Keratinocyte (primary cell): Measurements from ENCODE around the gene GRB14. TPM values are rescaled to one million over a fixed set of nuclear protein-coding genes. Genes with fewer than 3 reads are reported as not detected.

Experiments used
- DNase-seq: peaks from one replicate; pipeline ENCODE4 v3.0.0-alpha.2; 2011; ENCODE audit warnings: low read depth, missing footprints, low spot score
- FAIRE-seq: peaks from 2 replicates; lab custom pipeline; 2011; peaks lifted over from hg19 to GRCh38; lab: Jason Lieb, UNC
- H2AFZ ChIP-seq: 2 replicates; pipeline ENCODE4 v1.6.0; 2012; ENCODE audit warnings: low read length, control low read depth, inconsistent platforms; ENCODE audit not compliant: control insufficient read depth
- H3K27ac ChIP-seq: 2 replicates; pipeline ENCODE4 v1.5.1; 2011; ENCODE audit warnings: low read length; ENCODE audit not compliant: control insufficient read depth, insufficient read depth
- H3K27me3 ChIP-seq: 3 replicates; pipeline ENCODE4 v1.6.0; 2011; ENCODE audit warnings: low read length; ENCODE audit not compliant: control insufficient read depth, insufficient read depth; ENCODE audit errors: extremely low read depth
- H3K36me3 ChIP-seq, 2 experiments: 2 replicates in 1 of 2; 3 replicates in 1 of 2; pipeline ENCODE4 v1.5.1; 2011; ENCODE audit warnings: low read length in 2 of 2, mild to moderate bottlenecking in 1 of 2; ENCODE audit not compliant: control insufficient read depth in 2 of 2, insufficient read depth in 2 of 2; ENCODE audit errors: extremely low read depth in 1 of 2
- H3K4me1 ChIP-seq: 3 replicates; pipeline ENCODE4 v1.5.1; 2011; ENCODE audit warnings: low read length; ENCODE audit not compliant: control insufficient read depth, insufficient read depth; ENCODE audit errors: extremely low read depth
- H3K4me2 ChIP-seq: 3 replicates; pipeline ENCODE4 v1.6.0; 2011; ENCODE audit warnings: low read depth, low read length; ENCODE audit not compliant: control insufficient read depth, insufficient read depth; ENCODE audit errors: extremely low read depth
- H3K4me3 ChIP-seq, 3 experiments: fragments of 200-600 bp in 1 of 3; sonication (generic) in 1 of 3; 2 replicates in 2 of 3; 3 replicates in 1 of 3; pipeline ENCODE4 v1.5.1; 2011 to 2016; ENCODE audit warnings: low read length in 3 of 3, mild to moderate bottlenecking in 3 of 3, control low read depth in 2 of 3, inconsistent platforms in 1 of 3, low read depth in 1 of 3, mixed read lengths in 1 of 3, mixed run types in 1 of 3, moderate library complexity in 1 of 3; ENCODE audit not compliant: control insufficient read depth in 2 of 3, insufficient read depth in 2 of 3; ENCODE audit errors: extremely low read depth in 1 of 3
- H3K79me2 ChIP-seq: 2 replicates; pipeline ENCODE4 v1.6.0; 2012; ENCODE audit warnings: low read length; ENCODE audit not compliant: control insufficient read depth, insufficient read depth
- H3K9ac ChIP-seq: 3 replicates; pipeline ENCODE4 v1.6.0; 2011; ENCODE audit warnings: low read length; ENCODE audit not compliant: control insufficient read depth, insufficient read depth; ENCODE audit errors: extremely low read depth
- H3K9me1 ChIP-seq: 3 replicates; pipeline ENCODE4 v1.6.0; 2011; ENCODE audit warnings: low read length; ENCODE audit not compliant: control insufficient read depth, insufficient read depth; ENCODE audit errors: extremely low read depth
- H3K9me3 ChIP-seq: 2 replicates; pipeline ENCODE4 v1.5.1; 2012; ENCODE audit warnings: low read depth, low read length; ENCODE audit not compliant: control insufficient read depth
- H4K20me1 ChIP-seq: 3 replicates; pipeline ENCODE4 v1.6.0; 2011; ENCODE audit warnings: low read length; ENCODE audit not compliant: control insufficient read depth, insufficient read depth; ENCODE audit errors: extremely low read depth
- CTCF ChIP-seq, 3 experiments: IDR thresholded peaks in 1 of 3; conservative IDR thresholded peaks in 1 of 3; optimal IDR thresholded peaks in 1 of 3; 2 replicates in 2 of 3; 3 replicates in 1 of 3; pipeline versions ENCODE3 to v1.5.1; 2011; ENCODE audit warnings: low read length in 3 of 3, mild to moderate bottlenecking in 3 of 3, moderate library complexity in 2 of 3, control low read depth in 1 of 3, inconsistent platforms in 1 of 3; ENCODE audit not compliant: insufficient read depth in 2 of 3; ENCODE audit errors: extremely low read depth in 1 of 3
- EZH2 ChIP-seq: IDR thresholded peaks from one replicate; pipeline ENCODE4 v1.6.1; 2012; ENCODE audit warnings: inconsistent platforms, mild to moderate bottlenecking, low read length, moderate library complexity
- dilution Hi-C: fragments of 300-500 bp; cut with MboI; formaldehyde crosslinking; loops from one replicate; pipeline ENCODE4 v1.7.0; 2020; ENCODE audit warnings: low sequenced_read_pairs; ENCODE audit not compliant: extremely low pct_ligation_motif_present
- polyA plus RNA-seq, 5 experiments: library from polyadenylated mRNA; depleted of rRNA in 3 of 5; stranded (reverse) in 3 of 5; stranded (forward) in 1 of 5; unstranded in 1 of 5; fragments of >200 nt; gene quantifications; 1 replicate in 1 of 5; 2 replicates in 3 of 5; 3 replicates in 1 of 5; pipeline versions ENCODE4 v1.2.1 to v1.2.3, GENCODE V29; 2011 to 2012; ENCODE audit warnings: missing spikeins in 2 of 5, low read depth in 1 of 5, low replicate concordance in 1 of 5

The GRB14 gene
- polyA plus RNA-seq, 1 donor (not counting 4 experiments of a cell fraction or from before 2014, with no cell fraction given) = 4.2 TPM

GRCh38 chr2:164457271-164457670, 164.0 kb downstream of the GRB14 start:
- H3K27ac ChIP-seq = no peak overlapping the region
- H3K27me3 ChIP-seq = peaks cover 2% of the 10 kb centered on the region
- no peak for DNase-seq
- no peak overlapping the region for H3K9ac ChIP-seq
- no peak for FAIRE-seq
- no peaks in the 10 kb centered on the region for H3K9me3 ChIP-seq
- no peak overlapping the region for H2AFZ ChIP-seq
- H4K20me1 ChIP-seq = no peaks in the 10 kb centered on the region
- no peaks in the 10 kb centered on the region for H3K4me1 ChIP-seq
- H3K4me3 ChIP-seq = no peak overlapping the region
- H3K9me1 ChIP-seq = no peaks in the 10 kb centered on the region
- no peaks in the 10 kb centered on the region for H3K36me3 ChIP-seq
- no peak overlapping the region for H3K4me2 ChIP-seq
- no peak for TF ChIP-seq EZH2
- no peak for TF ChIP-seq CTCF (optimal IDR thresholded peaks at IDR 0.05 in 1 of 3, IDR thresholded peaks at IDR 0.05 in 1 of 3, conservative IDR thresholded peaks at IDR 0.05 in 1 of 3; ENCODE audit: extremely low read depth in 1 of 3, insufficient read depth in 2 of 3, low read length in 3 of 3)
- dilution Hi-C loops = no loop called here
- no peaks in the 10 kb centered on the region for H3K79me2 ChIP-seq

- dilution Hi-C loops = no loop called here
- no peak overlapping the region for H3K4me2 ChIP-seq
These were observed 164.7 kb downstream of the GRB14 start for GRCh38 chr2:164456619-164457018.

More at GRCh38 chr2:164456619-164457018, 164.7 kb downstream of the GRB14 start:
- H2AFZ ChIP-seq = no peak overlapping the region
- peaks cover 2% of the 10 kb centered on the region for H3K27me3 ChIP-seq
- TF ChIP-seq EZH2 (no peak), CTCF (optimal IDR thresholded peaks at IDR 0.05 in 1 of 3, IDR thresholded peaks at IDR 0.05 in 1 of 3, conservative IDR thresholded peaks at IDR 0.05 in 1 of 3; ENCODE audit: extremely low read depth in 1 of 3, insufficient read depth in 2 of 3, low read length in 3 of 3) (no peak)
- H3K9ac ChIP-seq = no peak overlapping the region
- H3K79me2 ChIP-seq = no peaks in the 10 kb centered on the region
- H3K9me1 ChIP-seq = no peaks in the 10 kb centered on the region
- FAIRE-seq (no peak), DNase-seq (no peak)
- no peaks in the 10 kb centered on the region for H4K20me1 ChIP-seq
- no peak overlapping the region for H3K4me3 ChIP-seq
- no peak overlapping the region for H3K27ac ChIP-seq
- H3K4me1 ChIP-seq = no peaks in the 10 kb centered on the region
- no peaks in the 10 kb centered on the region for H3K9me3 ChIP-seq
- H3K36me3 ChIP-seq = no peaks in the 10 kb centered on the region
